HepG2 (cell line): Measurements from ENCODE around the gene FGL2. TPM values are rescaled to one million over a fixed set of nuclear protein-coding genes. Genes with fewer than 3 reads are reported as not detected.

Source experiments
- ATAC-seq: fragments of 200-7000 bp; cut with Tn5 transposase; 3 replicates; pipeline ENCODE4 v1.9.1; 2020; ENCODE audit warnings: mild to moderate bottlenecking, moderate library complexity
- BruUV-seq: library from RNA; stranded (reverse); fragments of 400-500 nt; replicated peaks from 2 replicates; lab custom pipeline; 2021; lab: Mats Ljungman, UMichigan
- CTCF ChIA-PET: fragments of 300-600 bp; formaldehyde crosslinking; extraction: SDS; loops from one replicate; lab custom pipeline; 2021; ENCODE audit warnings: low total read pairs, inconsistent platforms, low intra/inter-chr PET ratio; lab: Yijun Ruan, JAX
- POLR2A ChIA-PET: fragments of 350-600 bp; sonication (Branson Sonifier 250); formaldehyde crosslinking; loops from one replicate; lab custom pipeline; 2020; ENCODE audit warnings: antibody characterized with exemption, inconsistent platforms; lab: Yijun Ruan, JAX
- DNase-seq: peaks from one replicate; pipeline ENCODE4 v3.0.0-alpha.2; 2015; ENCODE audit warnings: low spot score
- FAIRE-seq: peaks from 3 replicates; lab custom pipeline; 2011; peaks lifted over from hg19 to GRCh38; lab: Jason Lieb, UNC
- H2AFZ ChIP-seq: one replicate; pipeline ENCODE4 v1.6.1; 2011; ENCODE audit warnings: low read length, inconsistent platforms
- H3K27ac ChIP-seq: fragments of 300-600 bp; 3 replicates; pipeline ENCODE4 v1.8.0; 2011; ENCODE audit warnings: mixed run types, mild to moderate bottlenecking, mixed read lengths, low read length, inconsistent platforms; ENCODE audit not compliant: insufficient read depth; ENCODE audit errors: extremely low read length
- H3K27me3 ChIP-seq, 2 experiments: fragments of 200-600 bp in 1 of 2; 2 replicates in 1 of 2; 3 replicates in 1 of 2; pipeline versions ENCODE4 v1.6.0 to v1.8.0; 2011; ENCODE audit warnings: low read length in 2 of 2, mild to moderate bottlenecking in 2 of 2, moderate library complexity in 2 of 2, inconsistent platforms in 1 of 2; ENCODE audit not compliant: insufficient read depth in 2 of 2, control insufficient read depth in 1 of 2
- H3K36me3 ChIP-seq, 2 experiments: fragments of 200-600 bp in 1 of 2; replicated peaks in 1 of 2; 2 replicates in 1 of 2; 3 replicates in 1 of 2; pipeline versions ENCODE4 v1.5.1 to v1.8.0; 2011; ENCODE audit warnings: low read length in 2 of 2, inconsistent platforms in 1 of 2; ENCODE audit not compliant: insufficient read depth in 2 of 2, control insufficient read depth in 1 of 2
- H3K4me1 ChIP-seq: 2 replicates; pipeline ENCODE4 v1.5.1; 2012; ENCODE audit warnings: low read length, inconsistent platforms; ENCODE audit not compliant: insufficient read depth
- H3K4me2 ChIP-seq: 2 replicates; pipeline ENCODE4 v1.6.0; 2011; ENCODE audit warnings: low read depth, low read length, inconsistent platforms
- H3K4me3 ChIP-seq, 3 experiments: fragments of 200-600 bp in 1 of 3; sonication (generic), shearing (Covaris generic) in 1 of 3; replicated peaks in 1 of 3; 2 replicates each; pipeline ENCODE4 v1.5.1; 2011 to 2016; ENCODE audit warnings: low read length in 3 of 3, inconsistent platforms in 2 of 3, low read depth in 2 of 3, mild to moderate bottlenecking in 2 of 3, control low read depth in 1 of 3, mixed read lengths in 1 of 3; ENCODE audit not compliant: insufficient read depth in 1 of 3
- H3K79me2 ChIP-seq: one replicate; pipeline ENCODE4 v1.6.1; 2011; ENCODE audit warnings: low read length, inconsistent platforms; ENCODE audit not compliant: insufficient read depth
- H3K9ac ChIP-seq: 2 replicates; pipeline ENCODE4 v1.6.0; 2011; ENCODE audit warnings: mild to moderate bottlenecking, low read depth, low read length, inconsistent platforms; ENCODE audit not compliant: insufficient read depth
- H3K9me3 ChIP-seq: 2 replicates; pipeline ENCODE4 v1.5.1; 2012; ENCODE audit warnings: mild to moderate bottlenecking, low read length
- H4K20me1 ChIP-seq: 2 replicates; pipeline ENCODE4 v1.6.0; 2011; ENCODE audit warnings: inconsistent platforms, mild to moderate bottlenecking, low read length, moderate library complexity; ENCODE audit not compliant: insufficient read depth
- CC2D1A ChIP-seq: sonication (generic); formaldehyde crosslinking; IDR thresholded peaks from 2 replicates; pipeline ENCODE4 v1.8.1; 2023; ENCODE audit warnings: mild to moderate bottlenecking, missing genetic modification reagents
- FOXA3 ChIP-seq: IDR thresholded peaks from 2 replicates; pipeline ENCODE4 v1.6.1; 2016; ENCODE audit warnings: missing genetic modification reagents, missing compliant biosample characterization
- KDM6A ChIP-seq: IDR thresholded peaks from 2 replicates; pipeline ENCODE4 v1.6.1; 2016; ENCODE audit warnings: low read depth
- MAZ ChIP-seq, 2 experiments: sonication (generic) in 1 of 2; formaldehyde crosslinking in 1 of 2; IDR thresholded peaks; 2 replicates each; pipeline versions ENCODE4 v1.5.0 to v1.6.1; 2012 to 2020; ENCODE audit warnings: low read depth in 2 of 2, mild to moderate bottlenecking in 2 of 2, borderline replicate concordance in 1 of 2, improper control_type of control experiment in 1 of 2, low read length in 1 of 2, missing genetic modification reagents in 1 of 2, moderate library complexity in 1 of 2
- RFXAP ChIP-seq: sonication (generic); formaldehyde crosslinking; IDR thresholded peaks from 2 replicates; pipeline ENCODE4 v1.4.0; 2020; ENCODE audit warnings: missing genetic modification reagents, borderline replicate concordance
- SOX6 ChIP-seq, 2 experiments: fragments of 450-650 bp in 1 of 2; sonication (generic) in 1 of 2; formaldehyde crosslinking in 1 of 2; IDR thresholded peaks; 2 replicates each; pipeline versions ENCODE4 v1.4.0 to v1.6.1; 2017 to 2020; ENCODE audit warnings: antibody characterized with exemption in 1 of 2, mild to moderate bottlenecking in 1 of 2, missing genetic modification reagents in 1 of 2
- SP1 ChIP-seq, 2 experiments: fragments of 450-650 bp in 1 of 2; sonication (generic) in 1 of 2; formaldehyde crosslinking in 1 of 2; IDR thresholded peaks; 2 replicates each; pipeline versions ENCODE4 v1.4.0 to v1.6.1; 2016 to 2020; ENCODE audit warnings: missing genetic modification reagents in 1 of 2
- SYNCRIP ChIP-seq: fragments of 200-400 bp; formaldehyde crosslinking; IDR thresholded peaks from 2 replicates; pipeline ENCODE4 v1.6.1; 2018; ENCODE audit warnings: mild to moderate bottlenecking, low read depth, low read length; ENCODE audit not compliant: insufficient read depth
- TBP ChIP-seq: sonication (generic); formaldehyde crosslinking; IDR thresholded peaks from 2 replicates; pipeline ENCODE4 v1.5.0; 2020; ENCODE audit warnings: missing genetic modification reagents
- THAP11 ChIP-seq: IDR thresholded peaks from 2 replicates; pipeline ENCODE4 v1.6.1; 2016; ENCODE audit warnings: missing biosample characterization, missing genetic modification reagents
- ZBTB21 ChIP-seq: sonication (generic); formaldehyde crosslinking; IDR thresholded peaks from 2 replicates; pipeline ENCODE4 v1.4.0; 2020; ENCODE audit warnings: missing genetic modification reagents
- ZMYM3 ChIP-seq: sonication (generic); formaldehyde crosslinking; IDR thresholded peaks from 2 replicates; pipeline ENCODE4 v1.5.1; 2020; ENCODE audit warnings: mild to moderate bottlenecking, missing genetic modification reagents
- ZNF24 ChIP-seq: fragments of 450-650 bp; IDR thresholded peaks from 2 replicates; pipeline ENCODE4 v1.6.1; 2017; ENCODE audit warnings: antibody characterized with exemption, mild to moderate bottlenecking
- ZNF788 ChIP-seq: sonication (generic); formaldehyde crosslinking; IDR thresholded peaks from 2 replicates; pipeline ENCODE4 v1.5.0; 2020; ENCODE audit warnings: mild to moderate bottlenecking, missing genetic modification reagents, borderline replicate concordance
- WGBS: methylation state at CpG from one replicate; pipeline ENCODE4 v1.1.6; 2017; ENCODE audit warnings: low lambda C conversion rate; 5-methylcytosine and 5-hydroxymethylcytosine counted together
- in situ Hi-C: cut with HindIII; loops from 2 replicates; pipeline ENCODE4 v1.10.0; 2017; ENCODE audit warnings: low pct_unique_long_range_greater_than_20kb; ENCODE audit not compliant: extremely low pct_ligation_motif_present
- intact Hi-C: fragments of 100-400 bp; cut with micrococcal nuclease; formaldehyde crosslinking; loops from one replicate; pipeline ENCODE4 v1.10.0; 2022; ENCODE audit not compliant: unreplicated experiment
- polyA plus RNA-seq, 8 experiments: library from polyadenylated mRNA; depleted of rRNA in 3 of 8; stranded (reverse) in 7 of 8; unstranded in 1 of 8; fragments of >200 nt; fragmentation: Illumina TruSeq in 4 of 8; extraction: Trizol in 4 of 8; gene quantifications; 2 replicates each; pipeline versions ENCODE4 v1.2.1 to v1.2.3, GENCODE V29; 2011 to 2016; ENCODE audit warnings: low read depth in 4 of 8, missing spikeins in 1 of 8, mixed read lengths in 1 of 8; ENCODE audit not compliant: insufficient read depth in 1 of 8
- total RNA-seq, 5 experiments: library from RNA; depleted of rRNA; stranded (reverse); fragments of >200 nt; fragmentation: Illumina TruSeq; extraction: Trizol; gene quantifications; 2 replicates each; pipeline ENCODE4 v1.2.3, GENCODE V29; 2016; ENCODE audit warnings: low read depth in 1 of 5
- TF ChIP-seq, protein P1 (sequence below): sonication (generic); formaldehyde crosslinking; conservative IDR thresholded peaks from 2 replicates; pipeline ENCODE4 v1.5.0; 2020; ENCODE audit warnings: missing genetic modification reagents
- TF ChIP-seq, protein P2 (sequence below): sonication (generic); formaldehyde crosslinking; IDR thresholded peaks from 2 replicates; pipeline ENCODE4 v1.5.1; 2020; ENCODE audit warnings: missing genetic modification reagents, mild to moderate bottlenecking, borderline replicate concordance
- TF ChIP-seq, protein P3 (sequence below): sonication (generic); formaldehyde crosslinking; IDR thresholded peaks from 2 replicates; pipeline ENCODE4 v1.4.0; 2020; ENCODE audit warnings: missing genetic modification reagents
- TF ChIP-seq, protein P4 (sequence below): IDR thresholded peaks from 2 replicates; pipeline ENCODE4 v1.6.1; 2012; ENCODE audit warnings: inconsistent platforms

Gene FGL2
- total and polyA plus RNA-seq, 2 of the 13 experiments (the other 11 are each of a cell fraction or from before 2014, with no cell fraction given) = 0.04 to 0.15 TPM

DNA sequence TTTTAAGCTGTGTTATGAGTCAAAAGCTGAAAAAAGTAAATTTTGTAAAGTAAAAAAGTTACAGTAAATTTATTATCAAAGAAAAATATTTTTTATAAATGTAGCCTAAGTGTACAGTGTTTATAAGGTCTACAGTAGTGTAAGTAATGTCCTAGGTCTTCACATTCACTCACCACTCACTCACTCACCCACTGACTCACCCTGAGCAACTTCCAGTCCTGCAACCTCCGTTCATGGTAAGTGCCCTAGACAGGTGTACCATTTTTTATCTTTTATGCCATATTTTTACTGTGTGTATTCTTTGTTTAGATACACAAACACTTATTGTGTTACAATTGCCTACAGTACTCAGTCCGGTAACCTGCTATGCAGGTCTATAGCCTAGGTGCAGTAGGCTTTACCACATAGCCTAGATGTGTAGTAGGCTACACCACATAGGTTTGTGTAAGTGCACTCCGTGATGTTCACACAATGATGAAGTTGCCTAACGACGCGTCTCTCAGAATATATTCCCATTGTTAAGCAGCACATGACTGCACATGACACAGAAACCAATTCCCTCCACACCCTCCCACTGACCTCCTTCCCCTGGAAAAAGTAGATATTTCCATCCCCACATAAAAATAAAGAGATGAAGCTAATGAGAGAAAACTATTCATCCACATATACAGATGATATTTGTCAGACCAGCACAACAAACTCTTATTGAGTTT lies 44.8 kb upstream of the FGL2 start (continued):
- TF ChIP-seq, protein P1, sequence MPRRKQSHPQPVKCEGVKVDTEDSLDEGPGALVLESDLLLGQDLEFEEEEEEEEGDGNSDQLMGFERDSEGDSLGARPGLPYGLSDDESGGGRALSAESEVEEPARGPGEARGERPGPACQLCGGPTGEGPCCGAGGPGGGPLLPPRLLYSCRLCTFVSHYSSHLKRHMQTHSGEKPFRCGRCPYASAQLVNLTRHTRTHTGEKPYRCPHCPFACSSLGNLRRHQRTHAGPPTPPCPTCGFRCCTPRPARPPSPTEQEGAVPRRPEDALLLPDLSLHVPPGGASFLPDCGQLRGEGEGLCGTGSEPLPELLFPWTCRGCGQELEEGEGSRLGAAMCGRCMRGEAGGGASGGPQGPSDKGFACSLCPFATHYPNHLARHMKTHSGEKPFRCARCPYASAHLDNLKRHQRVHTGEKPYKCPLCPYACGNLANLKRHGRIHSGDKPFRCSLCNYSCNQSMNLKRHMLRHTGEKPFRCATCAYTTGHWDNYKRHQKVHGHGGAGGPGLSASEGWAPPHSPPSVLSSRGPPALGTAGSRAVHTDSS (CRISPR knock-in tag) = no peak
- no peak for TF ChIP-seq CC2D1A
- no peak for TF ChIP-seq ZBTB21
- no peak for TF ChIP-seq ZMYM3
- no peak for TF ChIP-seq SP1 (IDR thresholded peaks at IDR 0.05)
- no peak for TF ChIP-seq SP1 (CRISPR knock-in tag; IDR thresholded peaks at IDR 0.05)
- TF ChIP-seq, all 625 proteins: peak for 0

DNA sequence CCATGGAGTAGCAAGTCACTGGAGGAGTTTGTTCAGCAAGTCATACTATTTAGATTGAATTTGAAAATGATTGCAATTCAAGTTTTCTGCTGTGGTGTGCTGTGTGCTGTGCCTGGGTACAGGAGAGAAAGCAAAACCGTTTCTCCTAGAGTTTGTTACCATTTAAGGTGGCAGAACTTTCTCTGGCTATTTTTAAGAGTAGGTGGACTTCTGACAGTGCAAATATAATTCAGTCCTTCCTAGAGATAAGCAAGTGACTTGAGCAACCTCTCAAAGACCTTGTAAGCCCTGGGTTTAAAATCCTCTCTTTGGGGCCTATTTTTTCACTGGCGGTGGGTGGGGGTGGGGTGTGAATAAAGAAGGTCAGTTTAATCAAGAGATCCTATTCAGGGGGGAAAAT lies 42.9 kb upstream of the FGL2 start:
- H3K27me3 ChIP-seq = no peaks in the 10 kb centered on the region
- no peak overlapping the region for H2AFZ ChIP-seq
- no peaks in the 10 kb centered on the region for H4K20me1 ChIP-seq
- H3K4me3 ChIP-seq = no peak overlapping the region
- no peak overlapping the region for H3K4me2 ChIP-seq
- H3K9me3 ChIP-seq = no peaks in the 10 kb centered on the region
- BruUV-seq = no TSS peak
- in situ Hi-C loops (loop anchor here (10.0 kb wide), 1 partner anchor 118 kb away; the partner anchor contains the start of gene CCDC146), intact Hi-C loops (no loop called here)
- FAIRE-seq (no peak), DNase-seq (no peak), ATAC-seq (no peak)
- CTCF ChIA-PET = no interaction called here
- no peaks in the 10 kb centered on the region for H3K79me2 ChIP-seq
- H3K9ac ChIP-seq = no peak overlapping the region
- POLR2A ChIA-PET = no interaction called here
- no peaks in the 10 kb centered on the region for H3K36me3 ChIP-seq
- H3K4me1 ChIP-seq = peaks cover 35% of the 10 kb centered on the region
- WGBS = 82% methylated on average over 2 of the region's 2 CpGs
- H3K27ac ChIP-seq = peak overlapping the region; percentile 10
- TF ChIP-seq ZNF788 (CRISPR knock-in tag) (no peak), MAZ (IDR thresholded peaks at IDR 0.05; ENCODE audit: borderline replicate concordance, low read depth, low read length) (no peak), MAZ (CRISPR knock-in tag; IDR thresholded peaks at IDR 0.05; ENCODE audit: low read depth) (no peak), ZNF24 (no peak), SOX6 (IDR thresholded peaks at IDR 0.05) (no peak), SOX6 (CRISPR knock-in tag; IDR thresholded peaks at IDR 0.05) (no peak), KDM6A (CRISPR knock-in tag) (no peak), TBP (CRISPR knock-in tag) (no peak), RFXAP (CRISPR knock-in tag) (no peak), SYNCRIP (no peak), FOXA3 (CRISPR knock-in tag) (no peak), THAP11 (no peak)
- TF ChIP-seq, protein P2, sequence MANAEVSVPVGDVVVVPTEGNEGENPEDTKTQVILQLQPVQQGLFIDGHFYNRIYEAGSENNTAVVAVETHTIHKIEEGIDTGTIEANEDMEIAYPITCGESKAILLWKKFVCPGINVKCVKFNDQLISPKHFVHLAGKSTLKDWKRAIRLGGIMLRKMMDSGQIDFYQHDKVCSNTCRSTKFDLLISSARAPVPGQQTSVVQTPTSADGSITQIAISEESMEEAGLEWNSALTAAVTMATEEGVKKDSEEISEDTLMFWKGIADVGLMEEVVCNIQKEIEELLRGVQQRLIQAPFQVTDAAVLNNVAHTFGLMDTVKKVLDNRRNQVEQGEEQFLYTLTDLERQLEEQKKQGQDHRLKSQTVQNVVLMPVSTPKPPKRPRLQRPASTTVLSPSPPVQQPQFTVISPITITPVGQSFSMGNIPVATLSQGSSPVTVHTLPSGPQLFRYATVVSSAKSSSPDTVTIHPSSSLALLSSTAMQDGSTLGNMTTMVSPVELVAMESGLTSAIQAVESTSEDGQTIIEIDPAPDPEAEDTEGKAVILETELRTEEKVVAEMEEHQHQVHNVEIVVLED = no peak
- TF ChIP-seq, protein P3, sequence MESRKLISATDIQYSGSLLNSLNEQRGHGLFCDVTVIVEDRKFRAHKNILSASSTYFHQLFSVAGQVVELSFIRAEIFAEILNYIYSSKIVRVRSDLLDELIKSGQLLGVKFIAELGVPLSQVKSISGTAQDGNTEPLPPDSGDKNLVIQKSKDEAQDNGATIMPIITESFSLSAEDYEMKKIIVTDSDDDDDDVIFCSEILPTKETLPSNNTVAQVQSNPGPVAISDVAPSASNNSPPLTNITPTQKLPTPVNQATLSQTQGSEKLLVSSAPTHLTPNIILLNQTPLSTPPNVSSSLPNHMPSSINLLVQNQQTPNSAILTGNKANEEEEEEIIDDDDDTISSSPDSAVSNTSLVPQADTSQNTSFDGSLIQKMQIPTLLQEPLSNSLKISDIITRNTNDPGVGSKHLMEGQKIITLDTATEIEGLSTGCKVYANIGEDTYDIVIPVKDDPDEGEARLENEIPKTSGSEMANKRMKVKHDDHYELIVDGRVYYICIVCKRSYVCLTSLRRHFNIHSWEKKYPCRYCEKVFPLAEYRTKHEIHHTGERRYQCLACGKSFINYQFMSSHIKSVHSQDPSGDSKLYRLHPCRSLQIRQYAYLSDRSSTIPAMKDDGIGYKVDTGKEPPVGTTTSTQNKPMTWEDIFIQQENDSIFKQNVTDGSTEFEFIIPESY (CRISPR knock-in tag) = no peak
- TF ChIP-seq, protein P4, sequence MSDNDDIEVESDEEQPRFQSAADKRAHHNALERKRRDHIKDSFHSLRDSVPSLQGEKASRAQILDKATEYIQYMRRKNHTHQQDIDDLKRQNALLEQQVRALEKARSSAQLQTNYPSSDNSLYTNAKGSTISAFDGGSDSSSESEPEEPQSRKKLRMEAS = no peak
